Progenitor cell of endocrine pancreas (in vitro differentiated cells): ENCODE measurements around the gene LIPK. TPM values are rescaled to one million over a fixed set of nuclear protein-coding genes. Genes with fewer than 3 reads are reported as not detected.

Source experiments
- DNase-seq: peaks from one replicate; pipeline ENCODE4 v3.0.0; 2021; ENCODE audit warnings: low spot score; ENCODE audit not compliant: unreplicated experiment
- H3K27ac Mint-ChIP-seq: 2 replicates; pipeline ENCODE4 v1.8.0; 2021; ENCODE audit warnings: mild to moderate bottlenecking, moderate library complexity, mixed read lengths
- H3K27me3 Mint-ChIP-seq: 2 replicates; pipeline ENCODE4 v1.8.0; 2021; ENCODE audit warnings: mixed read lengths
- H3K36me3 Mint-ChIP-seq: 2 replicates; pipeline ENCODE4 v1.8.0; 2022; ENCODE audit warnings: mixed read lengths; ENCODE audit not compliant: insufficient read depth
- H3K4me1 Mint-ChIP-seq: 2 replicates; pipeline ENCODE4 v1.8.0; 2021; ENCODE audit warnings: low read depth, mixed read lengths
- H3K4me3 Mint-ChIP-seq: 2 replicates; pipeline ENCODE4 v1.8.0; 2021; ENCODE audit warnings: low read depth, mild to moderate bottlenecking, moderate library complexity, mixed read lengths
- H3K9me3 Mint-ChIP-seq: 2 replicates; pipeline ENCODE4 v1.8.0; 2021; ENCODE audit warnings: low read depth, mixed read lengths
- CTCF ChIP-seq: fragments of 200-600 bp; sonication (generic); IDR thresholded peaks from one replicate; pipeline ENCODE4 v1.5.0; 2021; ENCODE audit warnings: antibody characterized with exemption, mild to moderate bottlenecking; ENCODE audit not compliant: unreplicated experiment
- total RNA-seq: library from RNA; stranded (reverse); gene quantifications from 2 replicates; pipeline ENCODE4 v1.2.1, GENCODE V29; 2021

Gene LIPK
- total RNA-seq, 1 donor from 2014 or later, result not detected

GRCh38 chr10:88754287-88754686 lies 48.2 kb downstream of the LIPK start:
- Mint-ChIP-seq H3K27ac (no peak overlapping the region), H3K36me3 (no peaks in the 10 kb centered on the region), H3K4me1 (no peaks in the 10 kb centered on the region), H3K27me3 (no peaks in the 10 kb centered on the region), H3K4me3 (no peak overlapping the region), H3K9me3 (peaks cover 5% of the 10 kb centered on the region)
- no peak for TF ChIP-seq CTCF
- DNase-seq, result no peak

- H3K4me1 Mint-ChIP-seq, result no peaks in the 10 kb centered on the region
- H3K27ac Mint-ChIP-seq, result no peak overlapping the region
- no peaks in the 10 kb centered on the region for H3K36me3 Mint-ChIP-seq
- DNase-seq, result no peak
- no peak for TF ChIP-seq CTCF
- no peaks in the 10 kb centered on the region for H3K27me3 Mint-ChIP-seq
- H3K9me3 Mint-ChIP-seq, result no peaks in the 10 kb centered on the region
- H3K4me3 Mint-ChIP-seq, result no peak overlapping the region
These were observed 49.7 kb downstream of the LIPK start for GRCh38 chr10:88755753-88756152.

- H3K36me3 Mint-ChIP-seq, result no peaks in the 10 kb centered on the region
- H3K4me3 Mint-ChIP-seq, result no peak overlapping the region
- H3K27ac Mint-ChIP-seq, result no peak overlapping the region
- TF ChIP-seq CTCF, result no peak
- no peaks in the 10 kb centered on the region for H3K9me3 Mint-ChIP-seq
- H3K27me3 Mint-ChIP-seq, result no peaks in the 10 kb centered on the region
- H3K4me1 Mint-ChIP-seq, result no peaks in the 10 kb centered on the region
- no peak for DNase-seq
These were observed 50.6 kb downstream of the LIPK start for GRCh38 chr10:88756660-88757059.

GRCh38 chr10:88759366-88760101 lies 53.5 kb downstream of the LIPK start, which contains the start of gene LIPN:
LIPN (plus strand) TSS chr10:88760020; CDS start chr10:88761406, 1,386 bp downstream.
- DNase-seq, result no peak
- Mint-ChIP-seq H3K27me3 (no peaks in the 10 kb centered on the region), H3K36me3 (no peaks in the 10 kb centered on the region), H3K4me3 (no peak within 1 kb of the TSS), H3K9me3 (no peaks in the 10 kb centered on the region), H3K4me1 (peaks cover 6% of the 10 kb centered on the region), H3K27ac (no peak within 1 kb of the TSS)
- TF ChIP-seq CTCF, result no peak

GRCh38 chr10:88762906-88763305 lies 56.9 kb downstream of the LIPK start:
- Mint-ChIP-seq H3K27me3 (no peaks in the 10 kb centered on the region), H3K4me3 (no peak overlapping the region), H3K27ac (no peak overlapping the region), H3K4me1 (peaks cover 8% of the 10 kb centered on the region), H3K9me3 (no peaks in the 10 kb centered on the region), H3K36me3 (no peaks in the 10 kb centered on the region)
- DNase-seq, result no peak
- no peak for TF ChIP-seq CTCF
